GM04504 (cell line): ENCODE measurements around the gene OGFR.

Source experiments
- DNase-seq: peaks from one replicate; pipeline ENCODE4 v3.0.0-alpha.2; 2012; ENCODE audit warnings: low read depth

Gene OGFR

DNA sequence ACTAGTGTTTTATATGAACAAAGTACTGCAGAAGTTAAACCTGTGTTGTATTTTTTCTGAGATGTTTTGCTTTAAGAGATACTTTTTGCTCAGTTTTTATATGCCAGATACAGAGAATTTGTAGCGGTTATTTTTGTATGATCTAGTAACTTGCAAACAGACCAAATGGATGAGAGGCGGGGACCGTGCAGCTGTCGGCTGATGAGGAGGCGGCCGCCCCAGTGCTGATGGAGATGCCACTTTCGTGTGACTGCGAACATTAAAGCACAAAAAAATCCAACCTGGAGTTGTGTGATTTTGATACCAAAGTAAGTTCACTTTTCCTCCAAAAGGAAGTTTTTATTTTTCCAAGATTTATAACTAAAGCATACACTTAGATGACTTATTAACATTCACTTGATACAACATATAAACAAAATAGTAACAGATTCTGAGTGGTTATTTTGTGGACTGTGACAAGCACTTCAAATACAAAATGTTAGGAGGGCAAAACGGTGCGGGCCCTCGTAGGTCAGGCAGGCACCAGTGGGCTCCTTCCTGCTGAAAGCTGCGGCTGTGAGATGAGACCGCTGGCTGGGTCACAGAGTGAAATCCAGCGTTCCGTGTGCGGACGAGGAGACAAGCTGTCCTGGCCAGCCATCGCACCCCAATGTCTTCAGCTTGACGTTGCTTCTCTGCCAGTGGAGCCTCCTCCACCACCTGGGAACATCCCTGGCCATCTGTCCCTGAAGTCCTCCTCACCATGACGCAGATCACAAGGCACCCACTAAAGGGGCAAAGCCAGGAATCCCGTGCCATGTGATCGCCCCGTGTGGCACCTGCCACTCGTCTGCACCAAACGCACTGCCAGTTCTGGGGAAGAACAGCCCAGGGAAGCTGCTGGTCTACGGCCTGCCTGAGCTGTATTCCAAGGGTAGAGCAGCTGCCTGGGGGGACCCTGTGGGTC is 4.0 kb upstream of the OGFR start:
- no peak for DNase-seq

- no peak for DNase-seq
Measured at GRCh38 chr20:62801284-62802010, 3.2 kb upstream of the OGFR start.

GRCh38 chr20:62802026-62802712 is 2.5 kb upstream of the OGFR start:
- no peak for DNase-seq

DNA sequence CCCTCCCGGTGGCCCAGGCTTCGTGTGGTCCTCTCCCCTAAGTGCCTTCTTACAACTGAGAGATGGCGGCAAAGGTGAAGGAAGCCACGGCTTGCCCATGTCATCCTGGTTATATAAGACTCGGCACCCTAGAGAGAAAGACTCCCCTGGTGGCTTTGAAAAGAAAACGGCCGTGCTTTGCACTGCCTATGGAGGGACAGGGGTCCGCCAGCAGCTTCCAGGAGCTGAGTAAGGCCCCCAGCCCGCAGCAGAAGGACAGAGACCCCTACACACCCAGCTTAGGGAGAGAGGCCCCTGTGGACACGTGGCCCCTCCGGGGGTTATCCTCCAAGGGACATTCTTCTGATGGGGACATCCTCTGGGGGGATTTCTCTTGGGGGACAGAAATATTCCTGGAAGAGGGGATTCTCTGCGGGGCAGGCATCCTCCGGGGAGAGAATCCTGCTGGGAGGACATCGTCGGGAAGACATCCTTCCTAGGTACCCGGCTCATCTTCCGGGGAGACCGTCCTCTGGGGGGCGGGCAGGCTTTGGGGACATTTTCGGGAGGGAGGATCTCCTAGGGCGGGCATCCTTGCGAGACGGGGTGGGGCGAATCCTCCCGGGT is 511 bp upstream of the OGFR start:
- DNase-seq: no peak

DNA sequence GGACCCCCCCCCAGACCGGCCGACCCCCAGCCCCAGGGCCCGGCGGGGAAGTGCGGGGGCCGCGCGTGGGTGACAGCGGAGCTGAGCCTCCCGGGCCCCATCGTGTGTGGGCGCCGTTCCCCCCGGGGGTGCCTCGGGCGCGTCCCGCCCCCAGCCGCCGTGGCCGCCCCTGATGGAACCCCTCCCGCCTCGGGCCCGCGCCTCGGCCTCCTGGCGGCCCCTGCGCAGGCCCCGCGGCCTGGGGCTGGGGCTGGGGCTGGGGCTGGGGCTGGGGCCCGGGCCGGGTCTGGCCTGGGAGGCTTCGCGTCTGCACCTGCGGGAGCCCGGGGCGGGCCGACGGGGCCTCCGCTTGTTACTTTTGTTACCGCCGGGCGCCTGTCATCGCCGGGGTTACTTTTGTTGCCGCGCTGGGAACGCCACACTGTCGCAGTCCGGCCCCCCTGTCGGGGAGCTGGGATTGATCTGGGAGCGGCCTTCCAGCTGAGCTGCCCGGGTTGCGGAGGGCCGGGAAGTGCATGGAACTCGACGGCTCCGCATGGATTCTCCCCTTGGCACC is 598 bp downstream of the OGFR start:
- DNase-seq: no peak

- DNase-seq: no peak
Measured at GRCh38 chr20:62805711-62806382, 1.2 kb downstream of the OGFR start.

DNA sequence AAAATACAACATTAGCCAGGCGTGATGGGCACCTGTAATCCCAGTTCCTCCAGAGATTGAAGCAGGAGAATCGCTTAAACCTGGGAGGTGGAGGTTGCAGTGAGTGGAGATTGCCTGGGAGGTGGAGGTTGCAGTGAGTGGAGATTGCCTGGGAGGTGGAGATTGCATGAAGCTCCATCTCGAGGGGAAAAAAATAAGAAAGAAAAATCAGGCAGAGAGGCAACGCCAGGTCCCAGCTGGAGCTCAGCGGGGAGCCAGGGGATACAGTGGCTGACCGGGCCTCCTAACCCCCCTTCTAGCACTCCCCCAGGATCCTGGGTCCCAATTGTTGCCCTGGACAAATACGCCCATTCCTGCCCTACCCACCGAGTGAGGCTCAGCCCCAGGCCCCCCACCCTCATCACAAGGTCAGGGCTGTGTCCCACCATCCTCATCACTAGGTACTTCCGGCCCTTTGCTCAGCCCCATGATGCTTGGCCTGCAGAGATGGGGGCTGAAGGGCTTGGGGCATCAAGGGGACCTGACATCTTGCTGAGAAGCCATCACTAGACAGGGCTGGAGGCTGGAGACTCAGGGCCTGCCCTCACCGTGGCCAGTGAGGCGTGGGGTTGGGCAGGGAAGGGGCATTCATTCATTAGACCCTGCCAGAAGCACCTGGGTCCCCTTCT is 1.9 kb downstream of the OGFR start:
- no peak for DNase-seq

GRCh38 chr20:62807444-62808210 is 3.0 kb downstream of the OGFR start:
- no peak for DNase-seq

DNA sequence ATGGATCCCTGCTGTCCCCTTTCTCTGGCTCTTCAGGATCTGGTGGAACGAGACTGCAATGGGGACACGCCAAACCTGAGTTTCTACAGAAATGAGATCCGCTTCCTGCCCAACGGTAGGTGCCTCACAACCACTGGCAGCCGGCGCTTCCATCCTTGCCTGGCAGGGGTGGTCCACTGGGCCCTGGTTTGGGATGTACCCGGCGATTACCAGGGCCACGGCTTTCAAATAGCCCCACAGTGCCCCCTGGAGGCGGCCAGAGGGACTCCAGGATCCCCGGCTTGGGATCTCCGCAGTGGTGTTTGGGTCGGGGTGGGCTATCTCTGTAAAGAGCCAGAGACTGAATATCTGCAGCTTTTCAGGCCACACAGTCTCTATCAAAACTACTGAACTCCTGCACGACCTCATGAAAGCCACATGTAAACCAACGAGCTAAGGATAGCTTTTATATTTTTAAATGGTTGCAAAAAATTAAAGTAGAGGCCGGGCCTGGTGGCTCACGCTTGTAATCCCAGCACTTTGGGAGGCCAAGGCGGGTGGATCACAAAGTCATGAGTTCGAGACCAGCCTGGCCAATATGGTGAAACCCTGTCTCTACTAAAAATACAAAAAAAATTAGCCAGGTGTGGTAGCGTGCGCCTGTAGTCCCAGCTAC is 3.7 kb downstream of the OGFR start:
- no peak for DNase-seq

DNA sequence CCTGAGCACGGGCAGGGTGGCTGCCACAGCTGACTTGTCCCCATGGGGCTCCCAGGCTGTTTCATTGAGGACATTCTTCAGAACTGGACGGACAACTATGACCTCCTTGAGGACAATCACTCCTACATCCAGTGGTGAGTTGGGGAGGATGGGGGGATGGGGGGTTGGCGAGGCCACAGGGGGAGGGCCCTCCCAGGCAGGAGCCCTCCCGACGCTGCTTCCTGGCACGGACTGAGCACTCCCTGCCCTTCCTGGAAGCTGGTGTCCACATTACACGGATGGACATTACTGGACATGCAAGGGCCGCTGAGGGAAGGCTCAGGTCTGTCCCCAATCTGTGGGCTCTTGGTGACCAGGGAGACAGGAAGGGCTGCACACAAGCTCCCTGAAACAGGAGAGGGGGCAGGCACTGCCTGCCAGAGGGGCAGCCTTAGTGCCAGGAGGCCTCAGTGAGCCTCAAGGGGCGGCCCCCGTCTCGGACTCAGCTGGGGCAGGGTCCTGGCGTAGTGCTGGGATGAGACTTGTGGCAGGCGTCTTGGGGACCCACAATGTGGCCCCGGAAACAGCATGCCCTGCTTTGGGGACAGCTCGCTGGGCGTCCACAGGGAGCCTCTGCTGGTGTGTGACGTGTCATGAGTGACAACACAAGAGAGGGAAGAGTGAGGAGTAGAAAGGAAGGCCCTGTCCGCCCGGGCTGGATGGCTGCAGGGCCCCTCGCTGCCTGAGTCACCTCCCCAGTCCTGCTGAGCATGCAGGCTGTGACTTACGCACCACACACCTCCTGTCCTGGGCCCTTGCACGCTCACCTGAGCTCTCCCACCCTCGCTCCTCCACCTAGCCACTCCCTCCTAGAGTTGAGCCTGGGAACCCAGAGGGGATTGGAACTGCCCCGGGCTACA is 5.1 kb downstream of the OGFR start:
- no peak for DNase-seq

DNA sequence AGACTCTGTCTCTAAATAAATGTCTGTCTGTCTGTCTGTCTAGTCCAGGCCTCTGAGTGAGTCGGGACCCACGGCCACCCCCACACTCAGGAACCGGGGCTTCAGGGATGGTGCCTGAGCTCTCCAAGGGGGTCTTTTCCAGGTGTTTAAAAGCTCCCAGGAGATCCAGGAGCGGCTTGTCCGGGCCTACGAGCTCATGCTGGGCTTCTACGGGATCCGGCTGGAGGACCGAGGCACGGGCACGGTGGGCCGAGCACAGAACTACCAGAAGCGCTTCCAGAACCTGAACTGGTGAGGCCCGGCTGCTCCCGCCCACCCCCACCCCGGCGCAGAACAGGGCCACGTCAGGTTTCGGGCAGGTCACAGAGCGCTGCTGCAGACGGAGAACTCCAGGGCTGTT is 6.7 kb downstream of the OGFR start:
- DNase-seq: no peak

DNA sequence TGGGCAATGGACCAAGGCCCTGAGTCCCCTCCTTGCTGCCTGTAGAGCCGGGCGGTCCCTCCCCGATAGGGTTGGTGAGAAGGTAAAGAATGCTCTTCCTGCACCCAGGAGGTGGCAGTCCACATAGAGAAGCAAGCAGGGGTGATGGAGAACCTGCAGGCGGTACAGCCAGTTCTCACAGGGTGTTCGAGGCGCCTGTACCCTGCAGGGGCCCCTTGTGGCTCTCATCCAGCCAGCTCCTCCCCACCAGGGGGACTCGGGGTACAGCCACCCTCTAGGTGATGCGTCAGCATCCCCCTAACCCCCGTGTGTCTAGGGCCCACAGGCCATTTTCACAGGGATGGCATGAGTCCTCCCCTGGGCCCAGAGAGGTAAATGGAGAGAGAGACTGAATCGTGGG is 7.1 kb downstream of the OGFR start:
- DNase-seq: no peak

DNA sequence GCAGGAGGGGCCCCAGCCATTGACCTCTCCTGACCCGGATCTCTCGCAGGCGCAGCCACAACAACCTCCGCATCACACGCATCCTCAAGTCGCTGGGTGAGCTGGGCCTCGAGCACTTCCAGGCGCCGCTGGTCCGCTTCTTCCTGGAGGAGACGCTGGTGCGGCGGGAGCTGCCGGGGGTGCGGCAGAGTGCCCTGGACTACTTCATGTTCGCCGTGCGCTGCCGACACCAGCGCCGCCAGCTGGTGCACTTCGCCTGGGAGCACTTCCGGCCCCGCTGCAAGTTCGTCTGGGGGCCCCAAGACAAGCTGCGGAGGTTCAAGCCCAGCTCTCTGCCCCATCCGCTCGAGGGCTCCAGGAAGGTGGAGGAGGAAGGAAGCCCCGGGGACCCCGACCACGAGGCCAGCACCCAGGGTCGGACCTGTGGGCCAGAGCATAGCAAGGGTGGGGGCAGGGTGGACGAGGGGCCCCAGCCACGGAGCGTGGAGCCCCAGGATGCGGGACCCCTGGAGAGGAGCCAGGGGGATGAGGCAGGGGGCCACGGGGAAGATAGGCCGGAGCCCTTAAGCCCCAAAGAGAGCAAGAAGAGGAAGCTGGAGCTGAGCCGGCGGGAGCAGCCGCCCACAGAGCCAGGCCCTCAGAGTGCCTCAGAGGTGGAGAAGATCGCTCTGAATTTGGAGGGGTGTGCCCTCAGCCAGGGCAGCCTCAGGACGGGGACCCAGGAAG is 7.7 kb downstream of the OGFR start:
- DNase-seq: no peak

DNA sequence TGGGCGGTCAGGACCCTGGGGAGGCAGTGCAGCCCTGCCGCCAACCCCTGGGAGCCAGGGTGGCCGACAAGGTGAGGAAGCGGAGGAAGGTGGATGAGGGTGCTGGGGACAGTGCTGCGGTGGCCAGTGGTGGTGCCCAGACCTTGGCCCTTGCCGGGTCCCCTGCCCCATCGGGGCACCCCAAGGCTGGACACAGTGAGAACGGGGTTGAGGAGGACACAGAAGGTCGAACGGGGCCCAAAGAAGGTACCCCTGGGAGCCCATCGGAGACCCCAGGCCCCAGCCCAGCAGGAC is 8.2 kb downstream of the OGFR start:
- no peak for DNase-seq

GRCh38 chr20:62813588-62813987 is 9.0 kb downstream of the OGFR start:
- no peak for DNase-seq

DNA sequence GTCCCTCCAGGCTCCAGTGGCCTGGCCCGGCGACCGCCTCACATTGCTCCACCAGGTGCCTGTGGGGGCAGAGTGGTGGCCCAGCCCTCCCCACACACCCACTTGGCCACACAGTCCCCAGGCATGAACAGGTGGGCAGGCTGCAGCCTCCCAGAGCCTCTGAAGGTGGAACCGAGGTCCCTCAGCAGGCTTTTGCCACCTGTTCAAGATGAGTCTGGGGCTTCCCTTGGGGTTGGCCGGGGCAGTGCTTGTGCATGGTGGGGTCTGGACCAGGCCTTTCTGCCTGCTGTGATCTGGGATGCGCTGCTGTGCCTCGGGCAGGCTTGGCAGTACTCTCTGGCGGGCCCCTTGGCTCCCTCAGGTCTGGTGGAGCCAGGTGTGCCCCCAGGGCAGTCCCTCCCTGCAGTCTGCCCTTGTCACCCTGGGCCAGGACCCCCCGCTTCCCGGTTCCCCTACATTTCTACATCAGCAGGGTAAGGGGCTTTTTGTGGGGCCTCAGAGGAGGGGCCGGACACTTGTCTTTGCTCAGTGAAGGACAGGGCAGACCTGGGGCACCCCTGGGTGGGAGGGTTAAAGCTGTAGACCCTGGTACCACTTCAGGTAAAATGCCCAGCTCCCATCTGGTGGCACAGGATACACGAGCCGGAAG is 9.5 kb downstream of the OGFR start:
- no peak for DNase-seq

GRCh38 chr20:62814709-62815065 is 10.1 kb downstream of the OGFR start:
- DNase-seq: no peak
